ENCODE results near the gene HBG2. TPM values are rescaled to one million over a fixed set of nuclear protein-coding genes. Genes with fewer than 3 reads are reported as not detected.
A peak's percentile ranks its signal among the peaks of the same experiment; 100 is the strongest.
"Not testable (repeated sequence)": the region's sequence is repeated elsewhere in the genome, so short reads cannot be mapped to it uniquely, and the experiment has no call there.

The HBG2 gene
- polyA plus RNA-seq (2013, experiment 1 of 2) = not detected
- not detected for polyA plus RNA-seq (2013, experiment 2 of 2)

GRCh38 chr11:5254646-5255413 lies at the start of gene HBG2:
Gene HBG2 (minus strand): TSS chr11:5254781. CDS start chr11:5254728, 53 bp downstream.
- WGBS, 2 donors (ENCODE audit: extremely low coverage in 2 of 2, insufficient read length in 2 of 2, insufficient replicate concordance in 1 of 2) = no CpG with 5 or more reads among the region's 9 CpGs
- H3K4me2 ChIP-seq (ENCODE audit: insufficient read depth, low read length, poor library complexity, severe bottlenecking); H2BK12ac ChIP-seq (ENCODE audit: low read length); H3K27ac ChIP-seq (replicated peaks; ENCODE audit: low read length); H2AFZ ChIP-seq (ENCODE audit: low read length); H3K79me1 ChIP-seq (ENCODE audit: low read depth, low read length); H3K9ac ChIP-seq (ENCODE audit: low read depth, low read length, poor library complexity); H2BK15ac ChIP-seq (ENCODE audit: low read length); DNase-seq (ENCODE audit: low spot score); H3K4ac ChIP-seq (ENCODE audit: low read length); H3K27me3 ChIP-seq (ENCODE audit: control insufficient read depth in 3 of 3, insufficient read depth in 3 of 3, low read depth in 1 of 3, low read length in 3 of 3); H2BK120ac ChIP-seq (ENCODE audit: low read depth, low read length); H3K14ac ChIP-seq (ENCODE audit: low read length); H4K91ac ChIP-seq (ENCODE audit: low read depth, low read length, poor library complexity); H3K9me3 ChIP-seq (replicated peaks in 1 of 2; ENCODE audit: control insufficient read depth in 2 of 2, insufficient read depth in 1 of 2, low read depth in 1 of 2, low read length in 2 of 2); H2AK5ac ChIP-seq (ENCODE audit: low read depth, low read length); H3K36me3 ChIP-seq (replicated peaks in 1 of 2; ENCODE audit: control insufficient read depth in 2 of 2, insufficient read depth in 2 of 2, low read length in 2 of 2); H3K4me1 ChIP-seq (ENCODE audit: control insufficient read depth in 2 of 2, insufficient read depth in 1 of 2, low read depth in 1 of 2, low read length in 2 of 2); H2BK5ac ChIP-seq (ENCODE audit: low read length); H3K4me3 ChIP-seq (ENCODE audit: low read length in 2 of 2); H3K23ac ChIP-seq (ENCODE audit: low read depth, low read length, poor library complexity); H3K18ac ChIP-seq (ENCODE audit: low read length); H4K8ac ChIP-seq (ENCODE audit: low read depth, low read length): not testable (repeated sequence)

GRCh38 chr11:5304046-5304445 lies 49.5 kb upstream of the HBG2 start:
- H4K8ac ChIP-seq (ENCODE audit: low read depth, low read length) = no peak overlapping the region

GRCh38 chr11:5303626-5304025 lies 49.0 kb upstream of the HBG2 start:
- Histone ChIP-seq H4K91ac (ENCODE audit: low read depth, low read length, poor library complexity) (no peak overlapping the region), H3K9me3 (replicated peaks in 1 of 2; ENCODE audit: control insufficient read depth in 2 of 2, insufficient read depth in 1 of 2, low read depth in 1 of 2, low read length in 2 of 2) (peaks cover 0 to 2% of the 10 kb centered on the region in 2 donors), H2AFZ (ENCODE audit: low read length) (no peak overlapping the region), H2BK12ac (ENCODE audit: low read length) (no peak overlapping the region), H3K14ac (ENCODE audit: low read length) (no peak overlapping the region), H2BK120ac (ENCODE audit: low read depth, low read length) (no peak overlapping the region), H3K4me2 (ENCODE audit: insufficient read depth, low read length, poor library complexity, severe bottlenecking) (no peak overlapping the region), H3K4ac (ENCODE audit: low read length) (no peak overlapping the region), H3K23ac (ENCODE audit: low read depth, low read length, poor library complexity) (no peak overlapping the region), H2BK5ac (ENCODE audit: low read length) (no peak overlapping the region), H4K8ac (ENCODE audit: low read depth, low read length) (no peak overlapping the region), H3K4me3 (ENCODE audit: low read length in 2 of 2) (no peak overlapping the region), H3K4me1 (ENCODE audit: control insufficient read depth in 2 of 2, insufficient read depth in 1 of 2, low read depth in 1 of 2, low read length in 2 of 2) (no peaks in the 10 kb centered on the region), H2AK5ac (ENCODE audit: low read depth, low read length) (no peak overlapping the region), H3K36me3 (replicated peaks in 1 of 2; ENCODE audit: control insufficient read depth in 2 of 2, insufficient read depth in 2 of 2, low read length in 2 of 2) (no peaks in the 10 kb centered on the region), H3K79me1 (ENCODE audit: low read depth, low read length) (no peaks in the 10 kb centered on the region), H3K9ac (ENCODE audit: low read depth, low read length, poor library complexity) (no peak overlapping the region), H2BK15ac (ENCODE audit: low read length) (no peak overlapping the region), H3K27me3 (ENCODE audit: control insufficient read depth in 3 of 3, insufficient read depth in 3 of 3, low read depth in 1 of 3, low read length in 3 of 3) (no peaks in the 10 kb centered on the region), H3K27ac (replicated peaks; ENCODE audit: low read length) (no peak overlapping the region), H3K18ac (ENCODE audit: low read length) (no peak overlapping the region)
- WGBS, 2 donors (ENCODE audit: extremely low coverage in 2 of 2, insufficient read length in 2 of 2, insufficient replicate concordance in 1 of 2) = no CpG with 5 or more reads among the region's 5 CpGs
- DNase-seq (ENCODE audit: low spot score) = no peak

More at GRCh38 chr11:5304046-5304445, 49.5 kb upstream of the HBG2 start:
- H3K9ac ChIP-seq (ENCODE audit: low read depth, low read length, poor library complexity) = no peak overlapping the region
- no peak overlapping the region for H2AFZ ChIP-seq (ENCODE audit: low read length)
- no peaks in the 10 kb centered on the region for H3K4me1 ChIP-seq (ENCODE audit: control insufficient read depth in 2 of 2, insufficient read depth in 1 of 2, low read depth in 1 of 2, low read length in 2 of 2)
- no peak overlapping the region for H3K4ac ChIP-seq (ENCODE audit: low read length)
- DNase-seq (ENCODE audit: low spot score) = no peak
- H2BK120ac ChIP-seq (ENCODE audit: low read depth, low read length) = no peak overlapping the region
- H3K4me2 ChIP-seq (ENCODE audit: insufficient read depth, low read length, poor library complexity, severe bottlenecking) = no peak overlapping the region
- H2BK12ac ChIP-seq (ENCODE audit: low read length) = no peak overlapping the region
- no peak overlapping the region for H2AK5ac ChIP-seq (ENCODE audit: low read depth, low read length)
- H3K27me3 ChIP-seq (ENCODE audit: control insufficient read depth in 3 of 3, insufficient read depth in 3 of 3, low read depth in 1 of 3, low read length in 3 of 3) = no peaks in the 10 kb centered on the region
- WGBS, 2 donors (ENCODE audit: extremely low coverage in 2 of 2, insufficient read length in 2 of 2, insufficient replicate concordance in 1 of 2) = no CpG with 5 or more reads among the region's 1 CpG
- H3K36me3 ChIP-seq (replicated peaks in 1 of 2; ENCODE audit: control insufficient read depth in 2 of 2, insufficient read depth in 2 of 2, low read length in 2 of 2) = no peaks in the 10 kb centered on the region
- H3K27ac ChIP-seq (replicated peaks; ENCODE audit: low read length) = no peak overlapping the region
- no peak overlapping the region for H3K23ac ChIP-seq (ENCODE audit: low read depth, low read length, poor library complexity)
- H3K9me3 ChIP-seq (replicated peaks in 1 of 2; ENCODE audit: control insufficient read depth in 2 of 2, insufficient read depth in 1 of 2, low read depth in 1 of 2, low read length in 2 of 2) = peaks cover 0 to 2% of the 10 kb centered on the region in 2 donors
- H3K18ac ChIP-seq (ENCODE audit: low read length) = no peak overlapping the region
- no peak overlapping the region for H2BK5ac ChIP-seq (ENCODE audit: low read length)
- H3K4me3 ChIP-seq (ENCODE audit: low read length in 2 of 2) = no peak overlapping the region
- no peaks in the 10 kb centered on the region for H3K79me1 ChIP-seq (ENCODE audit: low read depth, low read length)
- H3K14ac ChIP-seq (ENCODE audit: low read length) = no peak overlapping the region
- H2BK15ac ChIP-seq (ENCODE audit: low read length) = no peak overlapping the region
- H4K91ac ChIP-seq (ENCODE audit: low read depth, low read length, poor library complexity) = no peak overlapping the region

GRCh38 chr11:5301846-5302245 lies 47.3 kb upstream of the HBG2 start, which contains the start of gene OR51B4:
Gene OR51B4 (minus strand): TSS chr11:5301946. CDS start chr11:5301946, 0 bp downstream.
- H3K27me3 ChIP-seq (ENCODE audit: control insufficient read depth in 3 of 3, insufficient read depth in 3 of 3, low read depth in 1 of 3, low read length in 3 of 3) = no peaks in the 10 kb centered on the region
- H3K4me1 ChIP-seq (ENCODE audit: control insufficient read depth in 2 of 2, insufficient read depth in 1 of 2, low read depth in 1 of 2, low read length in 2 of 2) = no peaks in the 10 kb centered on the region
- no peak within 1 kb of the TSS for H2BK12ac ChIP-seq (ENCODE audit: low read length)
- H3K23ac ChIP-seq (ENCODE audit: low read depth, low read length, poor library complexity) = peak within 1 kb of the TSS; percentile 45
- H2AFZ ChIP-seq (ENCODE audit: low read length) = no peak within 1 kb of the TSS
- no peak for DNase-seq (ENCODE audit: low spot score)
- H3K9me3 ChIP-seq (replicated peaks in 1 of 2; ENCODE audit: control insufficient read depth in 2 of 2, insufficient read depth in 1 of 2, low read depth in 1 of 2, low read length in 2 of 2) = peaks cover 0 to 2% of the 10 kb centered on the region in 2 donors
- no peak within 1 kb of the TSS for H2BK15ac ChIP-seq (ENCODE audit: low read length)
- H3K4me2 ChIP-seq (ENCODE audit: insufficient read depth, low read length, poor library complexity, severe bottlenecking) = no peak within 1 kb of the TSS
- H4K8ac ChIP-seq (ENCODE audit: low read depth, low read length) = no peak within 1 kb of the TSS
- no peak within 1 kb of the TSS for H3K27ac ChIP-seq (replicated peaks; ENCODE audit: low read length)
- H2AK5ac ChIP-seq (ENCODE audit: low read depth, low read length) = no peak within 1 kb of the TSS
- H2BK5ac ChIP-seq (ENCODE audit: low read length) = no peak within 1 kb of the TSS
- H3K4ac ChIP-seq (ENCODE audit: low read length) = no peak within 1 kb of the TSS
- no peak within 1 kb of the TSS for H2BK120ac ChIP-seq (ENCODE audit: low read depth, low read length)
- no peak within 1 kb of the TSS for H3K9ac ChIP-seq (ENCODE audit: low read depth, low read length, poor library complexity)
- H3K79me1 ChIP-seq (ENCODE audit: low read depth, low read length) = no peaks in the 10 kb centered on the region
- H3K36me3 ChIP-seq (replicated peaks in 1 of 2; ENCODE audit: control insufficient read depth in 2 of 2, insufficient read depth in 2 of 2, low read length in 2 of 2) = no peaks in the 10 kb centered on the region
- no peak within 1 kb of the TSS for H3K4me3 ChIP-seq (ENCODE audit: low read length in 2 of 2)
- H3K14ac ChIP-seq (ENCODE audit: low read length) = no peak within 1 kb of the TSS
- no CpG with 5 or more reads among the region's 2 CpGs for WGBS, 2 donors (ENCODE audit: extremely low coverage in 2 of 2, insufficient read length in 2 of 2, insufficient replicate concordance in 1 of 2)
- H3K18ac ChIP-seq (ENCODE audit: low read length) = no peak within 1 kb of the TSS
- H4K91ac ChIP-seq (ENCODE audit: low read depth, low read length, poor library complexity) = no peak within 1 kb of the TSS

Measured in neuronal stem cell (in vitro differentiated cells).